ENCODE data around the gene RMRP.
A peak's percentile ranks its signal among the peaks of the same experiment; 100 is the strongest.
"Not testable (repeated sequence)": the region's sequence is repeated elsewhere in the genome, so short reads cannot be mapped to it uniquely, and the experiment has no call there.

The RMRP gene

GRCh38 chr9:35645736-35646135 lies 12.1 kb downstream of the RMRP start:
- not testable (repeated sequence) for H3K27me3 ChIP-seq (ENCODE audit: control insufficient read depth, insufficient read depth, low read length); H3K4me1 ChIP-seq (ENCODE audit: control insufficient read depth, insufficient read depth, low read length); H3K36me3 ChIP-seq (ENCODE audit: control insufficient read depth, insufficient read depth, low read length); H3K27ac ChIP-seq (ENCODE audit: low read depth, low read length); H3K9ac ChIP-seq (ENCODE audit: low read length)
- peak overlapping the region; percentile 91 for H3K4me3 ChIP-seq (ENCODE audit: low read length)

- Histone ChIP-seq H3K4me1 (ENCODE audit: control insufficient read depth, insufficient read depth, low read length) (peaks cover 3% of the 10 kb centered on the region), H3K9ac (ENCODE audit: low read length) (no peak overlapping the region), H3K36me3 (ENCODE audit: control insufficient read depth, insufficient read depth, low read length) (no peaks in the 10 kb centered on the region), H3K4me3 (ENCODE audit: low read length) (no peak overlapping the region), H3K27me3 (ENCODE audit: control insufficient read depth, insufficient read depth, low read length) (no peaks in the 10 kb centered on the region), H3K27ac (ENCODE audit: low read depth, low read length) (no peak overlapping the region)
Measured at GRCh38 chr9:35643046-35643445, 14.8 kb downstream of the RMRP start.

GRCh38 chr9:35641478-35641877 lies 16.3 kb downstream of the RMRP start:
- not testable (repeated sequence) for H3K4me1 ChIP-seq (ENCODE audit: control insufficient read depth, insufficient read depth, low read length); H3K4me3 ChIP-seq (ENCODE audit: low read length); H3K36me3 ChIP-seq (ENCODE audit: control insufficient read depth, insufficient read depth, low read length); H3K27ac ChIP-seq (ENCODE audit: low read depth, low read length); H3K9ac ChIP-seq (ENCODE audit: low read length); H3K27me3 ChIP-seq (ENCODE audit: control insufficient read depth, insufficient read depth, low read length)

- not testable (repeated sequence) for H3K4me3 ChIP-seq (ENCODE audit: low read length); H3K27ac ChIP-seq (ENCODE audit: low read depth, low read length); H3K27me3 ChIP-seq (ENCODE audit: control insufficient read depth, insufficient read depth, low read length)
Measured at GRCh38 chr9:35640431-35640830, 17.4 kb downstream of the RMRP start.

GRCh38 chr9:35639631-35640030 lies 18.2 kb downstream of the RMRP start:
- H3K9ac ChIP-seq (ENCODE audit: low read length): no peak overlapping the region
- no peaks in the 10 kb centered on the region for H3K4me1 ChIP-seq (ENCODE audit: control insufficient read depth, insufficient read depth, low read length)
- H3K4me3 ChIP-seq (ENCODE audit: low read length): no peak overlapping the region
- no peaks in the 10 kb centered on the region for H3K36me3 ChIP-seq (ENCODE audit: control insufficient read depth, insufficient read depth, low read length)
- H3K27ac ChIP-seq (ENCODE audit: low read depth, low read length): no peak overlapping the region
- no peaks in the 10 kb centered on the region for H3K27me3 ChIP-seq (ENCODE audit: control insufficient read depth, insufficient read depth, low read length)

More at GRCh38 chr9:35640431-35640830, 17.4 kb downstream of the RMRP start:
- H3K4me1 ChIP-seq (ENCODE audit: control insufficient read depth, insufficient read depth, low read length); H3K9ac ChIP-seq (ENCODE audit: low read length); H3K36me3 ChIP-seq (ENCODE audit: control insufficient read depth, insufficient read depth, low read length): not testable (repeated sequence)

- not testable (repeated sequence) for H3K9ac ChIP-seq (ENCODE audit: low read length); H3K27me3 ChIP-seq (ENCODE audit: control insufficient read depth, insufficient read depth, low read length); H3K4me3 ChIP-seq (ENCODE audit: low read length); H3K27ac ChIP-seq (ENCODE audit: low read depth, low read length); H3K36me3 ChIP-seq (ENCODE audit: control insufficient read depth, insufficient read depth, low read length); H3K4me1 ChIP-seq (ENCODE audit: control insufficient read depth, insufficient read depth, low read length)
Measured at GRCh38 chr9:35639225-35639624, 18.6 kb downstream of the RMRP start.

- not testable (repeated sequence) for H3K27me3 ChIP-seq (ENCODE audit: control insufficient read depth, insufficient read depth, low read length); H3K4me3 ChIP-seq (ENCODE audit: low read length); H3K27ac ChIP-seq (ENCODE audit: low read depth, low read length); H3K36me3 ChIP-seq (ENCODE audit: control insufficient read depth, insufficient read depth, low read length); H3K4me1 ChIP-seq (ENCODE audit: control insufficient read depth, insufficient read depth, low read length); H3K9ac ChIP-seq (ENCODE audit: low read length)
Measured at GRCh38 chr9:35638751-35639150, 19.1 kb downstream of the RMRP start.

GRCh38 chr9:35637427-35637955 lies 20.3 kb downstream of the RMRP start:
- H3K4me1 ChIP-seq (ENCODE audit: control insufficient read depth, insufficient read depth, low read length); H3K36me3 ChIP-seq (ENCODE audit: control insufficient read depth, insufficient read depth, low read length); H3K27ac ChIP-seq (ENCODE audit: low read depth, low read length); H3K4me3 ChIP-seq (ENCODE audit: low read length); H3K9ac ChIP-seq (ENCODE audit: low read length); H3K27me3 ChIP-seq (ENCODE audit: control insufficient read depth, insufficient read depth, low read length): not testable (repeated sequence)

- H3K4me3 ChIP-seq (ENCODE audit: low read length); H3K36me3 ChIP-seq (ENCODE audit: control insufficient read depth, insufficient read depth, low read length); H3K27ac ChIP-seq (ENCODE audit: low read depth, low read length); H3K4me1 ChIP-seq (ENCODE audit: control insufficient read depth, insufficient read depth, low read length); H3K27me3 ChIP-seq (ENCODE audit: control insufficient read depth, insufficient read depth, low read length); H3K9ac ChIP-seq (ENCODE audit: low read length): not testable (repeated sequence)
Measured at GRCh38 chr9:35636877-35637246, 21.0 kb downstream of the RMRP start.

GRCh38 chr9:35636135-35636876 lies 21.5 kb downstream of the RMRP start:
- no peak overlapping the region for H3K27ac ChIP-seq (ENCODE audit: low read depth, low read length)
- H3K9ac ChIP-seq (ENCODE audit: low read length): no peak overlapping the region
- no peak overlapping the region for H3K4me3 ChIP-seq (ENCODE audit: low read length)

GRCh38 chr9:35635730-35636129 lies 22.1 kb downstream of the RMRP start:
- Histone ChIP-seq H3K27me3 (ENCODE audit: control insufficient read depth, insufficient read depth, low read length) (no peaks in the 10 kb centered on the region), H3K4me1 (ENCODE audit: control insufficient read depth, insufficient read depth, low read length) (no peaks in the 10 kb centered on the region), H3K9ac (ENCODE audit: low read length) (no peak overlapping the region), H3K4me3 (ENCODE audit: low read length) (no peak overlapping the region), H3K27ac (ENCODE audit: low read depth, low read length) (no peak overlapping the region), H3K36me3 (ENCODE audit: control insufficient read depth, insufficient read depth, low read length) (no peaks in the 10 kb centered on the region)

More at GRCh38 chr9:35636135-35636876, 21.5 kb downstream of the RMRP start:
- H3K4me1 ChIP-seq (ENCODE audit: control insufficient read depth, insufficient read depth, low read length): no peaks in the 10 kb centered on the region
- H3K36me3 ChIP-seq (ENCODE audit: control insufficient read depth, insufficient read depth, low read length): no peaks in the 10 kb centered on the region
- no peaks in the 10 kb centered on the region for H3K27me3 ChIP-seq (ENCODE audit: control insufficient read depth, insufficient read depth, low read length)

GRCh38 chr9:35629597-35629996 lies 28.2 kb downstream of the RMRP start:
- no peaks in the 10 kb centered on the region for H3K36me3 ChIP-seq (ENCODE audit: control insufficient read depth, insufficient read depth, low read length)
- no peaks in the 10 kb centered on the region for H3K27me3 ChIP-seq (ENCODE audit: control insufficient read depth, insufficient read depth, low read length)
- no peak overlapping the region for H3K9ac ChIP-seq (ENCODE audit: low read length)
- no peak overlapping the region for H3K4me3 ChIP-seq (ENCODE audit: low read length)
- no peak overlapping the region for H3K27ac ChIP-seq (ENCODE audit: low read depth, low read length)
- no peaks in the 10 kb centered on the region for H3K4me1 ChIP-seq (ENCODE audit: control insufficient read depth, insufficient read depth, low read length)

- no peaks in the 10 kb centered on the region for H3K36me3 ChIP-seq (ENCODE audit: control insufficient read depth, insufficient read depth, low read length)
Measured at GRCh38 chr9:35628389-35628991, 29.3 kb downstream of the RMRP start.

More at GRCh38 chr9:35628389-35628991, 29.3 kb downstream of the RMRP start:
- no peak overlapping the region for H3K27ac ChIP-seq (ENCODE audit: low read depth, low read length)
- H3K9ac ChIP-seq (ENCODE audit: low read length): no peak overlapping the region
- H3K27me3 ChIP-seq (ENCODE audit: control insufficient read depth, insufficient read depth, low read length): no peaks in the 10 kb centered on the region
- no peaks in the 10 kb centered on the region for H3K4me1 ChIP-seq (ENCODE audit: control insufficient read depth, insufficient read depth, low read length)
- no peak overlapping the region for H3K4me3 ChIP-seq (ENCODE audit: low read length)
